Measurements from ENCODE around the gene TBL3.
A peak's percentile ranks its signal among the peaks of the same experiment; 100 is the strongest.

The TBL3 gene

DNA sequence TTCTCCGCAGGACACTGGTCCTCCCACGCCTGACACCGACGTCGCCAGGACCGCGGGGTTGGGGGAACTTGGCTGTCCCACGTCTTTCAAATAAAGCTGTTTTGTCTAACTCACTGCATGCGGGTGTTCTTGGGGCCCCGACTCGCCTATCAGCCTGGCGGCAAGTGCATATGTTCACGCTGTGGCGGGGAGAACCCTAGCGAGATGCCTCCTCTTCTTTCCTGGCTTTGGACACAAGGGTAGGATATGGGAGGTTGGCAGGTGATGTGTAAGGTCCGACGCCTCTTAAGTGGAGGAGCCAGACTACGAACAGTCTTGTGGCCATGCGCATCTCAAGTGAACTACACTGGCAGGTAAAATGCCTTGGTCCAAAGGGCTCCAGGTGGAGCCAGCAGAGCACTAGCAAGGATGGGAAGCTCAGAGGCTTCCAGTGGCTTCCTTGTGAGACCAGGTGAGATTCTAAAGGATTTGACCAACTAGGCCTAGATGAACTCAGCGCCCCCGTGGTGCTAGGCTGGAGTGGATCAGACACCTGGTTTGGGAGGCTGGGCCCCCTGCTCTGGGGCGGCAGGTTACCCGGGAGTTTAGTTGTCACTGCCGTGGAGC is 6.4 kb upstream of the TBL3 start:
- DNase-seq = peak; percentile 32 to 41

DNA sequence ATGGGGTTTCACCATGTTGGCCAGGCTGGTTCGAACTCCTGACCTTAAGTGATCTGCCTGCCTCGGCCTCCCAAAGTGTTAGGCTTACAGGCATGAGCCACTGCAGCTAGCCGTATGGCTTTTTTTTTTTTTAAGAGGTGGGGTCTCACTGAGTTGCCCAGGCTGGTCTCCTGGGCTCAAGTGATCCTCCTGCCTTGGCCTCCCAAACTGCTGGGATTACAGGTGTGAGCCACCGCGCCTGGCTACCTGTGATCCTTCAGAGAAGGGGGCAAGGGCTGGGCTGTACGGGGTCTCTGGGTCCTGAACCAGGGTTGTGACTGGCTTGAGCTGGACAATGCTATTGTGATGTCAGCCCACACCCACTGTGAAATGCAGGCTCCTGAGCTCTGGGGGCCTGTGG is 5.4 kb upstream of the TBL3 start, which contains the start of gene RNF151:
Gene RNF151, plus strand, starts transcription at position 397 of the 400 bp plus-strand sequence. CDS start 26 bp downstream, outside the sequence.
- DNase-seq = no peak

DNA sequence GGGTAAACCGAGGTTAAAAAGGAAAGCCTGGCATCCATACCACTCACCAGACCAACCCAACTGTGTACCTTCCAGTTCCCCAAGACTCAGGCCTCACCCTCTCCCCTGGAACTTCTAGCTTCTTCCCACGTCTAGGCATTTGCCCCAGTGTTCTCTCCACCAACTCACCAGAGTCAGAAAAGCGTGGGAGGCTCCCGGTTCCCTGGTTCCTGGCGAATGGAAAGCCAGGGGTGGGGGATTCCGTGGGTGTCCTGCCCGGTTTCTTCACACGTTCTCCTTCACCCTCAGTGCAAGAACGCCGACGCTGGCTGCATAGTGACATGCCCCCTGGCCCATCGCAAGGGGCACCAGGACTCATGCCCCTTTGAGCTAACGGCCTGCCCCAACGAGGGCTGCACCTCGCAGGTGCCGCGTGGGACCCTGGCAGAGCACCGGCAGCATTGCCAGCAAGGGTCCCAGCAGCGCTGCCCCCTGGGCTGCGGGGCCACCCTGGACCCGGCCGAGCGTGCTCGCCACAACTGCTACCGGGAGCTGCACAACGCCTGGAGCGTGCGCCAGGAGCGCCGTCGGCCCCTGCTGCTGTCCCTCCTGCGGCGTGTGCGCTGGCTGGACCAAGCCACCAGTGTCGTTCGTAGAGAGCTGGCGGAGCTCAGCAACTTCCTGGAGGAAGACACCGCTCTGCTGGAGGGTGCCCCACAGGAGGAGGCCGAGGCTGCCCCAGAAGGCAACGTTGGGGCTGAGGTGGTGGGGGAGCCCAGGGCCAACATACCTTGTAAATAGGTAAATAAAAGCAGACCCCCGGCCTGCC is 3.5 kb upstream of the TBL3 start:
- DNase-seq = no peak

DNA sequence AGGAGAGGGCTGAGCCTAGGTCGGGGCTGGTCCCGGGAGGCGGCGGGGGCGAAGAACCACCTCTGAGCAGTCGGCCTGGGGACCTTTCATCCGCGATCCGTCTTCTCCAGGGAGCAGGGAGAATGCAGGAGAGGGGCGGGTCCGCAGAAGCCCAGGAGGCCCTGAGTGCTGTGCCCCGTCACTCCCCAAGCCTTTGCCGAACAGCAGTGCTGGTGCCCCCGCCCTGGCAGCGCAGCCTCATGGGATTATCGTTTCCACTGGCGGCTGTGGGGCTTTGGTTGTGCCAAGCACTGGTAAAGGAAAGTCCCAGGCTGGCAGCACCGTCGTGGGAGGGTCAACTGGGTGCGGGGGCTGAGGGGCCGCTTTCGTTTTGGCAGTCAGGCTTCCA is 631 bp downstream of the TBL3 start:
- no peak for DNase-seq

DNA sequence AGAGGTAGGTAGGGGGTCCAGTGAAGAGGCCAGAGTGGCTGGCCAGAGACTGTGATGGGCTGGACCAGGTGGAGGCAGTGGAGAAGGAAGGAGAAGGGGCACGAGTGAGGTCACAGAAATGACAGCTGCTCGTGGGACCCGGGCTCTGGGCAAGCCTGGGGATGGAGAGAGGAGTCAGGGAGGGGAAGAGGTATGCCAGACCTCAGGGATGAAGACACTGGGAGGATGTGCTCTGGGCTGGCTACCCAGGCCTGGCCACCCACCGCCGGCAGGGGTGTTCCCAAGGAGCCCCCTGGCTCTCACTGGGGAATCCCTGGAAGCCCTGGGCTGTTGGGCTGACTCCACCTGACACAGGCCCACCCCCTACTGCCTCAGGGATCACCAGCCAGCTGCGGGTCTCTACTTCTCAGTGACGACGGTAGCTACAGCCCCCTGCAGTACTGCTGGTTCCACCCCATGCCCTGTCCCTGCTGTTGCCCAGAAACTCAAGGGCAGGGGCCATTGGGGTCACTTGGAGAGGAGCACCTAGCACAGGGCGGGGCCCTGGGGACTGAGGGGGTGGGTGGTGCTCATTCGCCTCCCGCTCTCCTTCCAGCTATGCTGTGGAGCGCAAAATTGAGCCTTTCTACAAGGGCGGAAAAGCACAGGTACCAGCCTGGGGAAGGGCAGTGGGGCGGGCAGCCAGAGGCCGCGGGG is 1.8 kb downstream of the TBL3 start:
- DNase-seq = no peak

DNA sequence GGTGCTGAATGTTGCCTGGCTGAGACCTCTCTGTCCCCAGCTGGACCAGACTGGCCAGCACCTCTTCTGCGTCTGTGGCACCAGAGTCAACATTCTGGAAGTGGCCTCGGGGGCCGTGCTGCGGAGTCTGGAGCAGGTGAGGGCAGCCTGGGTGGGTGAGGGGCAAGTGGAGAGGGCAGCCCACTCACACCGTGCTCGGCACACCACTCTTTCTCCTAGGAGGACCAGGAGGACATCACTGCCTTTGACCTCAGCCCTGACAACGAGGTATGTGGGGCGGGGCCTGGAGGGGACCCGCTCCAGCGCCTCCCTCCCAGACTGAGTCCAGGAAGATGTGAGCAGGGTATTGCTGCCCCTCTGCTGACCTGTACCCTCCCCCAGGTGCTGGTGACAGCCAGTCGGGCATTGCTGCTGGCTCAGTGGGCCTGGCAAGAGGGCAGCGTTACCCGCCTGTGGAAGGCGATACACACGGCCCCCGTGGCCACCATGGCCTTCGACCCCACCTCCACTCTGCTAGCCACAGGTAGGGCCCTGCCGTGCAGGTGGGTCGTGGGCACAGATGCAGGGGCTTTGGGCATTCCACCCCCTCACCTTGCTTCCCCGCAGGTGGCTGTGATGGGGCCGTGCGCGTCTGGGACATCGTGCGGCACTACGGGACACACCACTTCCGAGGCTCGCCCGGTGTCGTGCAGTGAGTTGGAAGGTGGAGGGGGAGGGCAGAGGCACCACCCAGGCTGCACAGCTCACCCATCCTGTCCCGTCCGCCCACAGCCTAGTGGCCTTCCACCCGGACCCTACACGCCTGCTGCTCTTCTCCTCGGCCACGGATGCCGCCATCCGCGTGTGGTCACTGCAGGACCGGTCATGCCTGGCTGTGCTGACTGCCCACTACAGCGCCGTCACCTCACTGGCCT is 2.6 kb downstream of the TBL3 start:
- no peak for DNase-seq

DNA sequence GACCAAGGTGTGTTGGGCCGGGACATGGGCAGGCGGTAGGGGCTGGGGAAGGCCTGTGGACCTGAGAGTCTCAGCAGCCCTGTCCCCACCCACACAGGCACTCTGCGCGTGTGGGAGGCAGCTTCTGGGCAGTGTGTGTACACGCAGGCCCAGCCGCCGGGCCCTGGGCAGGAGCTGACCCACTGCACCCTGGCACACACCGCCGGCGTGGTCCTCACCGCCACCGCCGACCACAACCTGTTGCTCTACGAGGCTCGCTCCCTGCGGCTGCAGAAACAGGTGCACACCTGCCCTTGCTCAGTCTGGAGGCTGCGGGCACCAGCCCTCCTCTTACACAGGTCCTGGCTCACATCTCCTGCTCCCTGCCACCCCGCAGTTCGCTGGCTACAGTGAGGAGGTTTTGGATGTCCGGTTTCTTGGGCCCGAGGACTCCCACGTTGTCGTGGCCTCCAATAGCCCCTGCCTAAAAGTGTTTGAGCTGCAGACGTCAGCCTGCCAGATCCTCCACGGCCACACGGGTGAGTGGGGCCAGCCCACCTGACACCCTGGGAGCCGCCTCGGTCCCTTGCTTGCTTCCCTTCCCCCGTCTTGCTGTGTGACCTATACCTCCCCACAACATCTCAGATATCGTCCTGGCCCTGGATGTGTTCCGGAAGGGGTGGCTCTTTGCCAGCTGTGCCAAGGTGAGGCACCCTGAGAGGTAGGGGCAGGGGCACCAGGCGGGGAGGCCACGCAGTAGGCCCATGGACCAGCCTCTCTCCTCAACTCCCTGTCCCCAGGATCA is 3.8 kb downstream of the TBL3 start:
- no peak for DNase-seq

DNA sequence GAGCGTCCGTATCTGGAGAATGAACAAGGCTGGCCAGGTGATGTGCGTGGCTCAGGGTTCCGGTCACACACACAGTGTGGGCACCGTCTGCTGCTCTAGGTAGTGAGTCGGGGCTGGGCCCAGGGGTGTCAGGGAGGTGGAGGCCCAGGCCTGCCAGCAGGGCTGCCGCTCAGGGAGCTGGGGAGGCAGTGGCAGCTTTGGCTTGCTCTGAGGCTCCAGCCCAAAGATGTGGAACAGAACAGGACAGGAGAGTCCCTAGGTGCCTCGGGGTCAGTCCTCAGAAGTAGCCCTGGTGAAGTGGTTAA is 4.3 kb downstream of the TBL3 start:
- DNase-seq = no peak

DNA sequence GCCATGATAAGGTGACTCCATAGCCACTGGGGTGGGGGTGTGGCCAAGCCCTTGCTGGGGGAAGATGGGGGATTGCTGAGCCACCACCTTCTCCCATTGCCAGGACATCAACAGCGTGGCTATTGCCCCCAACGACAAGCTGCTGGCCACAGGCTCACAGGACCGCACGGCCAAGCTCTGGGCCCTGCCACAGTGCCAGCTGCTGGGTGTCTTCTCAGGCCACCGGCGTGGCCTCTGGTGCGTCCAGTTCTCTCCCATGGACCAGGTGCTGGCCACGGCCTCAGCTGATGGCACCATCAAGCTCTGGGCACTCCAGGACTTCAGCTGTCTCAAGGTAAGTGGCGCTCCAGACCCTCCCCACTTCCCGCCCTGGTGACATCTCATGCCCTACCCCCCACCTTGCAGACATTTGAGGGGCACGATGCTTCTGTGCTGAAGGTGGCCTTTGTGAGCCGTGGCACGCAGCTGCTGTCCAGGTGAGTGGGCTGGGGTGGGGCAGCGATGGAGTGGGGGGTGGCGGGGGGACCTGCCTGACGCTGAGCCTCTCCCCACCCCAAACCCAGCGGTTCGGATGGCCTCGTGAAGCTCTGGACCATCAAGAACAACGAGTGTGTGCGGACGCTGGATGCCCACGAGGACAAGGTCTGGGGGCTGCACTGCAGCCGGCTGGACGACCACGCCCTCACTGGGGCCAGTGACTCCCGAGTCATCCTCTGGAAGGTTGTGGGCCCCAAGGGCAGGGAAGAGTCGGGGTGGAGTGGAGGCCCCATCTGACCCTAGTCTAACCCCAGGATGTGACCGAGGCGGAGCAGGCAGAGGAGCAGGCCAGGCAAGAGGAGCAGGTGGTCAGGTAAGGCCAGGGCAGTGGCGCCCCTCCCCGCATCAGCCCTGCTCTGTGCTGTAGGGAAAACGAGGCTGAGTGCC is 5.4 kb downstream of the TBL3 start:
- DNase-seq = no peak

DNA sequence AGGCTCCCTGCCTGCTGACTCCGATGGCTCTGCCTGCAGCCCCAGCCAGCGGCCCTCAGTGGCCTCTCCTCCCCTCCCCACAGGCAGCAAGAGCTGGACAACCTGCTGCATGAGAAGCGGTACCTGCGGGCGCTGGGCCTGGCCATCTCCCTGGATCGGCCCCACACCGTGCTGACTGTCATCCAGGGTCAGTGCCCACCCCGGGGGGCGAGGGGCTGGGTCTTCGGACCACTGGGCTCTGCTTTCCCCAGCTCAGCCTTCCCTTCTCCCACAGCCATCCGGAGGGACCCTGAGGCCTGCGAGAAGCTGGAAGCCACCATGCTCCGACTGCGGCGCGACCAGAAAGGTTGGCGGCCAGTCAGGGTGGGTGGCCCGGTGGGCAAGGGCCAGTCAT is 6.0 kb downstream of the TBL3 start:
- no peak for DNase-seq

DNA sequence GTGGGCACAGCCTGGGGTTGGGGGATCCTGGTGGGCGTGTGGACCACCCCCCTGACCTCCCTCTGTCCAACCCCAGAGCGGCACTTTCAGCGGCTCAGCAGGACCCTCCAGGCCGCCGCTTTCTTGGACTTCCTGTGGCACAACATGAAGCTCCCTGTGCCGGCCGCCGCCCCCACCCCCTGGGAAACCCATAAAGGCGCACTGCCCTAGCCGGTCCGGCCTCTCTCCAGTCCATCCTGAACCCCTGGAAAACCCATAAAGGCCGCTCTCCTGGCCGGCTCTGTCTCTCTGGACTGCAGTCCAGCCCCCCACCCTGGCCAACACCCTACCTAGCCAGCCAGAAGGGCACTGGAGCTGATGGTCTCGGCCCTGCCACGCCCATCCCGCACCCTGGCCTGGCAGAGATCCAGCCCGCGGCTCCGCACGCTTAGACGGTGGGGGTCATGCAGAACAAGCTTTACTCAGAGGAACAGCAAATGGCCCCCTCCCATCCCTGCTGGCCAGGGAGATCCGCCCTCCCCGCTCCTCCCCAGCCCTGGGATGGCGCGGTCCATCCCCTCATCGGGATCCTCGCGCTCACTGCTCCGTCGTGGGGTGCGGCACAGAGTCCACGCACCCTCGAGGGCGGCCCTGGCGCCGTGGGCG is 6.7 kb downstream of the TBL3 start:
- no peak for DNase-seq

DNA sequence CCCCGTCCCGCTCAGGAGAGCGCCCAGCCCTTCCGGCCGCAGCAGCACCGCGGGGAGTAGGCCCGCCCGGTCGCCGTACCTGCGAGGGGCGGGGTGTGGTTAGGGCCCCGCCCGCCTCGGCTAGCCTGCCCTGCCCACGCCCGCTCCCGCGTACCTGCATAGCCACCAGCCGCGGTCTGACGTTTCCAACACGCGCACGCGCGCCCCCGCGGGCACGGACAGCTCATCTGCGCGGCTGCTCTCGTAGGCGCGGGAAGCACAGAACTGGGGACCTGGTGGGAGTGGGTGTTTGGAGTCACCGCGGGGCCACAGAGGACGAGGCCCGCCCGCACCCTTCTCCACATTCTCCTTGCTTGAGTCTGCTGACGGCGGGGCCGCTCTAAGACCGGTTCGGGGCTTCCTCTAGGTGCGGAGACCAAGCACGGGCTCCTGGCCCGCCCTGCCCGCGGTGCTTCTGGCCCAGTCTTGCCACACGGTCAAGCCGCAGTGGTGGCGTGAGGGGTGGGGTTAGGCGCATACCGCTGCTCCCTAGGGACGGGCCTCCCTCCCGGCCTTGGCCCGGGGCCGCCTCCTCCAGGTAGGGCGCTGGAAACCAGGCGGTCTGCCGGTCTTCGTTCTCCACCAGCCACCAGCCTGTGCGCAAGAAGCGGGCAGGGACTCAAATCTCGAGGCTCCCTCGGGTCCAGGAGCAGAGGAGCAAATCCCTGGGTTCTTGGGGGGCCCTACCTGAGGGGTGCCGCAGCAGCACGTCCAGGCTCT is 7.6 kb downstream of the TBL3 start:
- DNase-seq = peak; percentile 42 to 43

DNA sequence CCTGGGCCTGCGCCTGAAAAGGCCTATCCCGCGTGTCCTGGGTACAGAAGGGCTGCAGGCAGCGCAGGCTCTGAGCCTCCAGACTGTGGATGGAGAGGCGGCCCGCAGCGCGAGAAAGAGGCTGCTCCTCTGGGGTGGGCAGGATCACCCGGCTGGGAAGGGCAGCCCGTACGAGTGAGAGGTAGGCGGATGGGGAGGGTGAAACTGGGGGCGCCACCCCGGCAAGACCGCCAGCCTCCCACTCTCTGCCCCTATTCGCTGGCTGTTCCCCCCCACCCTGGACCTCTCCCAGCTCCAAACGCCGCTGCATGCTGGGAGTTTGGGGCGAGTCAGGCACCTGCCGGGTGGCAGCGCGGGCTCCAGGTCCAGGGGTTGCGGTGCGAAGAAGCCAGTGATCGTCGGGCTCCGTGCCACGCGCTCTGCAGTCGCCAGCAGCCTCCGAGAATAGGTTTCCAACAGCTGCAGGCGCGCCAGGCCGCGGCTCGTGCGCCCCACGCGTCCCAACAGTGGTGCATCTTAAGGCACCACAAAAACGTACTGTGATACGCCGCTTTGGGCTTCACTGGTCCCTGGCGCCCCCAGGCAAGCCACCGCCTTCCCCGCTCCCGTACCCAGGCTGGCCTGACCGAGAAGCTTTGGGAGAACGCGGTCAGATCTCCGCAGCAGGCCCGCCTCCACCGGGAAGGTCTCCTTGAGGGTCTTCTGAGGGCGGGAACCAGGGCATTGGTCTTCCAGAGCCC is 8.3 kb downstream of the TBL3 start:
- DNase-seq = no peak

DNA sequence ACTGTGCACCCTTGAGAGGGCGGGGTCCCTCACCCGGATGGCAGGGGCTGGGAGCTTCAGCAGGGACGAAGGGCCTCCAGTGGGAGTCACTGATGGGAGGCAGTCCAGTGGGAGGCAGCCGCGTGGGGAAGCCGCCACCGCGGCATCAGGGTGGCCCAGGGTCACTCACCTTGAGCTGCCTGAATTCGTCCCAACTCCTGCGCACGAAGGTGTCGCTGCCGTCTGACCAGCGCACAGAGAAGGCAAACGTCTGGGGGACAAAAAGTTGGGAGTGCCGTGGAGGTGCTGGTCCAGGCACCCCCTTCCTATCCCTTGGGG is 8.9 kb downstream of the TBL3 start:
- DNase-seq = no peak

DNA sequence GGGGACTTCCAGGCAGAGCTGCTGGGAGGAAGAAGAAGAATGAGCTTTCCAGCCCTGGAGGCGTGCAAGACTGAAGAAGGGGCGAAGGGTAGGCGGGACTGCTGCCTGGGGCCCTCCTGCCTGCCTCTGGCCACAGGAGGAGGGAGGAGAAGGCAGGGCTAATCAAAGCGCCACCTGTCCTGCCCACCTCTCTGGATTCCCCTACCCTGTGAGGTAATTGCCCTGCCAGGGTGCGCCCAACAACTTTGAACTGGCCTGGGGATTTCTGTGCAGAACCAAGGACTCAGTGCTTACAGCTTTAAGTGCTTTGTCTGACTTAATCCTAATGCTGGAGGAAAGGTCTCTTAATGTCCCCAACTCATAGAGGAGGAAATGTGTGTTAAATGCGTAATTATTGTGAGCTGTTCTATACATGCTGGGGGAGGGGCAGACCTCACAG is 9.6 kb downstream of the TBL3 start, which contains the start of gene NOXO1:
Gene NOXO1, minus strand, starts transcription at position 72 of the 439 bp plus-strand sequence. CDS start 290 bp downstream, outside the sequence.
- no peak for DNase-seq

DNA sequence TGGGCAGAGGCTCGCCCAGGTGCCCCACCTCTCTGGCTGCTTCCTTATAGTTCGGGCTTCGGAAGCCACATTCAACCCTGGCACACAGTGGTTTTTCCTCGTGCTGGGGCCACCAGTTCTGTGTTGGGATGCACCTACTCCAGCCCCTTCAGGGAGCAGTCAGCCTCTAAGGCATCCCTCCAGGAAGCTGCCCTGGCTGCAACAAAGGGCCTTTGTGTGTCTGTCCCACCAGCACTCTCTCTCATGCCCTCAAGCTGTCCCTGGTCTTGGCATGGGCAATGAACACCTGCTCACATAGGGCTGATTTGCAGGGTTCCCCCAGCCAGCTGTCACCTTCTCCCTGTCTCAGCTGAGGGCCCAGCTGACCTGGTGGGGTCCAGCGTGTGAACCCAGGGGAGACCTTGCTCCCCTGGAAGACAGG is 10.2 kb downstream of the TBL3 start:
- no peak for DNase-seq

DNA sequence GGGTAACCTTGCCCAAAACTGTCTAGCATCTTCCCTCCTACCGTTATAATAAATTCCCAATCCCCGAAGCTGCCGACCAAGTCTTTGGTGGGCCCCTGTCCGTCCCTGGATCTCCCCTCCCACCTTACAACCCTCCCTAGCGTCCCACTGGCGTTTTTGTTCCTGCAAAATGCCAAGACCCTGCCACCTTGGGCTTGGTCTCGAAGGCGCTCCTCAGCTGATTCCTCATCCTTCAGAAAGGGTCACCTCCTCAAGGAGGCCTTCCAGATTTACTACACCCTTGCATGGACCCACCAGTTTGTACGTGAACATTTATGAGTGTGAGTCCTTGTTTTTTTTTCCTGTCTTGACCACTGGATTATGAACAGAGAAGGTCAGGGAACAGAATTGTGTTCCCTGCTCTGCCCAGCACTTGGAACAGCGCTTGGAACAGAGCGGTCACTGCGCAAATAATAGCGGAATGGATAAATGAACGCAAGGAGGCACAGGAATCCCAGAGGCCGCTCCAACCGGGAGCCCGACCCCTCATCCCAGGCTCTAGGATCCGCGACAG is 11.2 kb downstream of the TBL3 start:
- DNase-seq = no peak

DNA sequence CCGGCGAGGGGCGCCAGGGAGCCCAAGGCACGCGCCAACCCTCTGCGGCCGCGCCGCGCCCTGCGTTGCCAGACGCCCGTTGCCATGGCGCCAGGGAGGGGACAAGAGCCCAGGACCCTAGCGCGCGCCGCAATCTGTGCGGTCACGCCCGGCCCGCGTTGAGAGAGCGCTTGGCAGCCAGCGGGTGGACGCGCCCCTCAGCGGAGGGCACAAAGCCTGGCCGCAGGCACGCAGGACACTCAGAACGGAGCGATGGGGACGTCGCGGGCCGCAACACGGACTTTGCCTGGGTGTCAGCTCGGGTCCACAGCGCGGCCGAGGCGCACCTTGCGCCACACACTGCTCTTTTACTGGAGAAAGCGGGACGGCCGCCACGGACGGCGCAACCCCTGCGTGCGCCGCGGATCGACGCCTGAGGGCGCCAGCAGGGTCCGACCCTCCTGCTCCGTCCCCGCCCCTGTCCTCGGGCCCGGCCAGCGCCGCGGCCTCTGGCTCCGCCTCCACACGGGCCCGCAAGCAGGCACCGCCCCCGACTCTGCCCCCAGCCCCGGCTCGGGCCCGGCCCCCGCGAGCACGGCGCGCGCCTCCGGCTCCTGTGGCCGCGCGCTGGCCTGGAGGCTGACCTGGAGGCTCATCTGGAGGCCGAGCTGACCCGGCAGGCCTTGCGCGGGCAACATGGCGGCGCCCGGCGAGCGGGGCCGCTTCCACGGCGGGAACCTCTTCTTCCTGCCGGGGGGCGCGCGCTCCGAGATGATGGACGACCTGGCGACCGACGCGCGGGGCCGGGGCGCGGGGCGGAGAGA is 11.9 kb downstream of the TBL3 start, which contains the start of gene GFER:
Gene GFER, plus strand, starts transcription at position 650 of the 803 bp plus-strand sequence. Its CDS starts 26 bp downstream, at position 676.
- peak; percentile 83 to 87 for DNase-seq

Measured in activated CD4-positive, alpha-beta T cell treated with anti-CD3 and anti-CD28 coated beads, Interleukin-2, amount 50 U/mL, for 48 hours (primary cell).